GM18873 (cell line): ENCODE measurements around the gene KSR2.
"Not testable (repeated sequence)": the region's sequence is repeated elsewhere in the genome, so short reads cannot be mapped to it uniquely, and the experiment has no call there.

Experiments
- ATAC-seq: cut with Tn5 transposase; IDR thresholded peaks from one replicate; pipeline ENCODE4 v1.9.1; 2021; ENCODE audit warnings: mild to moderate bottlenecking, moderate library complexity, moderate number of reproducible peaks; ENCODE audit not compliant: unreplicated experiment, low FRiP score

The KSR2 gene

DNA sequence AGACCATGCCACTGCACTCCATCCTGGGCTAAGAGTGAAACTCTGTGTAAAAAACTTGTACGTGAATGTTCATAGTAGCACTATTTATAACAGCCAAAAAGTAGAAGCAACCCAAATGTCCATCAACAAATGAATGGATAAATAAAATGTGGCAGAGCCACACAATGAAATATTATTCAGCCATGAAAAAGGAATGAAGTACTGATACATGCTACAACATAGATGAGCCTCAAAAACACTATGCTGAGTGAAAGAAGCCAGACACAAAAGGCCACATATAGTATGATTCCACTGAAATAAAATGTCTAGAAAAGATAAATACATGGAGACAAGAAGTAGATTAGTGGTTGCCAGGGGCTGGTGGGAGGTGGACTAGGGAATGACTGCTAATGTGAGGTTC lies 72.8 kb downstream of the KSR2 start:
- ATAC-seq: no peak

DNA sequence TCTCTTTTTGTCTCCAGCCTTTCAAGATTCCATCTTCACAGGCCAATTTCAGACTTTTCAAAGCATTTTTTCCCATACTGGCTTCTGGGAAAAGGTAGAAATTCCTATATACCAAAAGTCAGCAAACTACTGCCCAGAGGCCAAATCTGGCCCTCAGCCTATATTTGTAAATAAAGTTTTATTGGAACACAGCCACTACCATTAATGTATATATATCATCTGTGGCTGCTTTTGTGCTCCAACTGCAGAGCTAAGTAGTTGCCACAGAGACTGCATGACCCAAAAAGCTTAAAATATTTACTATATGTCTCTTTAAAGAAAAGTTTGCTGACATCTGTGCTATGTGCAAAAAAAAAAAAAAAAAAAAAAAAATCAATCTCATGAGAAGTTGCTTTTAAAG lies 76.3 kb downstream of the KSR2 start:
- no peak for ATAC-seq

DNA sequence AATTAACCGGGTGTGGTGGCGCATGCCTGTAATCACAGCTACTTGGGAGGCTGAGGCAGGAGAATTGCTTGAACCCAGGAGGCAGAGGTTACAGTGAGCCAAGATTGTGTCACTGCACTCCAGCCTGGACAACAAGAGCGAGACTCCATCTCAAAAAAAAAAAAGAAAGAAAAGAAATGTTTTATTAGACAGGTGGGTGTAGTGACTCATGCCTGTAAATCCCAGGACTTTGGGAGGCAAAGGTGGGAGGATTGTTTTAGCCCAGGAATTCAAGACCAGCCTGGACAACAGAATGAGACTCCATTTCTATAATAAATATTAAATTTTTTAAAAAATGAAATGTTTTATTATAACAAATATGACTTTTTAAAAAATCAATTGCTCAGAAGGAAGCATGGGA lies 77.5 kb downstream of the KSR2 start:
- ATAC-seq: not testable (repeated sequence)

DNA sequence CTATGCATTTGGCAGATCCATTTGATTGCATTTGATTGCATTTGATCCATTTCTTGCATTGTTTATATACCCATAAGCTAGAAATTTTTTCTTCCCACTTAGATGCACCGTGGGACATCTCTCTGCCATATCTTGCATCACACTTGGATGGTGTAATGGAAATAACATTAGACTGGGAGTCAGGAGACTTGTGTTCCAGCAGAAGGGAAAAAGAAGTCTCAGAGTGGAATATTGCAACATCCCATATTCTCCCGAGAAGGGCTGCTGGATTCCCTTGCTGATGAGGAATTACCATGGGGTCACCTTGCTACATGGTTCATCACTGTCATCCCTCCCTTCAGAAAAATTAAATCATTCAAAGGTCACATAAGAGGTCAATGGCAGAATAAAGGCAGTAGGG lies 78.1 kb downstream of the KSR2 start:
- ATAC-seq: no peak

DNA sequence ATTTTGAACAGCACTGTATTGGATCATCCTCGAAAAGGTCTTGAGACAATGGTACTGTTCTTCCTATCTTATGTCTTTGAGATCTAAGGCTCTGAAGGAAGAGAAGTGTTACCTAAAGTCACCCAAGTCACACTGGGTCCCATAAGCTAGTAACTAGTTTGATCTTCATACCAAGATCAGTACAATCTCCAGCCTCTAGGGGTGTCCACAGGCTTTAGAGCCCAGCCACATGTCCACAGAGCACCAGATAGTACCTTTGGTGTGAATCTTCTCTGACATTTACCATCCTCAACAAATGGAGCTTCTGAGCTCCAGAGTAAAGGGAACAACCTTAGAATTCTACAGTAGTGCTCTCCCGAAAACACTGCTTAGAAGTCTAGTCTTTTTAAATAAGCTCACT lies 78.7 kb downstream of the KSR2 start:
- ATAC-seq: no peak

DNA sequence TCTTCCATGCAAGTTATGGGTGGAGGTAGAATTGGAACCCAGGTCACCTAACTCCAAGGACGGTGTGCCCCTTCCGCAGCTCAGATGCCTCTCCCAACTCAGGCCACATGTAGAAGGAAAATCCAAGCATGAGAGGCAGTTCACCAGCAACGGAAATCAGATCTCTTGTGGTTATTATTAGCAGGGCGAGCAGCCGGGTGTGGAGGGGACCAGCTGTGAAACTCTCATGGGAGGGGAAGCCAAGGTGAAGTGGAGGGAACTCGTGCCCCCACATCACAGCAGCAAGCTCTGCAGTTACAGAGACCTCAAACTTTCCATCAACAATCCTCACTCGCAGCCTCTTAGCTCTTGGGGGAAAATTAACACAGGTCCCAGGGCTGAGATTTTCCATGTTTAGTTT lies 79.7 kb downstream of the KSR2 start:
- ATAC-seq: no peak

DNA sequence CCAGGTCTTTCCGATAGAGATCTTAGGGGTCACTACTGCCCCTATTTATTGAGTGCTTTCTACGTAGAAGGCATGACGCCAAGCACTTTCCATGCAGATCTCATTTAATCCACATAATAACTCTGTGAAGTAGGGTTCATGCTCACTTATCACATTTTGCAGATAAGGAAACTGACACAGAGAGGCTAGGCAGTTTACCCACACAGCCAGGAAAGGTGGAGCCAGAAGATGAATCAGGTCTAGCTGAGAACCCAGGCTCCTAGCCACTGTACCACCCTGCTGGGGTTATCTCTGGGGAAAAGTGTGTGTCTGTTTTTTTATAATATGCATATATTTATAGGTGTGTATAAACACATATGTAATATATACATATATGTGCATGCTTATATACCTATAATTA lies 83.6 kb downstream of the KSR2 start:
- ATAC-seq: no peak

DNA sequence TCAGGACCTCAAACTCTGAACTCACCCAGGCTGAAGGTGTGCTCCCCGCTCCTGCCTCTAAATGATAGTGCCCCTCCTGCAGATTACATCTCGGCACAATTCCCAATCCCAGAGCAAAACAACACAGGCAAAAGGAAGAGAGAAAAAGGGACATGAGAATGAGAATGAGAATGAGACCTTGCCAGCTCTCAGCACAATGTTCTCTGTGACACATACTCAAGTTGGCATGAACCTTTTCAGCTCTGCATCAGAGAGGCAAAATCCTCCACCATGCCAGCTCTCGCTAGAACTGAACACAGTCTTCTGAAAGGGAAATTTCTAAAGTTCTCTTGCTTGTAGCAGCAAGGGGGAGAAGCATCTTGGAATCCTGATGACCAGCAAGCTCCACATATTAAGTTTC lies 84.6 kb downstream of the KSR2 start:
- ATAC-seq: no peak

DNA sequence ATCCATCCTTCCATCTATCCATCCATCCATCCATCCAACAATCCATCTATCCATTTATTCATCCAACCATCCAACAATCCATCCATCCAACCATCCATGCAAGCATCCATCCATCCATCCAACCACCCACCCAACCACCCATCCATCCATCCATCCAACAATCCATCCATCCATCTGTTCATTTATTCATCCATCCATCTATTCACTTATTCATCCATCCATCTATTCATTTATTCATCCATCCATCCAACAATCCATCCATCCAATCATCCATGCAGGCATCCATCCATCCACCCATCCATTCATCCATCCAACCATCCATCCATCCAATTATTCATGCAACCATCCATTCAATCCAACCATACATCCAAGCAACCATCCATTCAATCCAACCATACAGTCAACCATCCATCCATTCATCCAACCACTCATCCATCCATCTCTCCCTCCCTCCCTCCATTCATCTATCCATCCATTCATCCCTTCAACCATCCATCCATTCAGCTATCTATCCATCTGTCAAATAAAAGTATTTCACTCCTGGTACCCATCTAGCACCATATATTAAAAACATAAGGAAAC lies 86.1 kb downstream of the KSR2 start:
- no peak for ATAC-seq

DNA sequence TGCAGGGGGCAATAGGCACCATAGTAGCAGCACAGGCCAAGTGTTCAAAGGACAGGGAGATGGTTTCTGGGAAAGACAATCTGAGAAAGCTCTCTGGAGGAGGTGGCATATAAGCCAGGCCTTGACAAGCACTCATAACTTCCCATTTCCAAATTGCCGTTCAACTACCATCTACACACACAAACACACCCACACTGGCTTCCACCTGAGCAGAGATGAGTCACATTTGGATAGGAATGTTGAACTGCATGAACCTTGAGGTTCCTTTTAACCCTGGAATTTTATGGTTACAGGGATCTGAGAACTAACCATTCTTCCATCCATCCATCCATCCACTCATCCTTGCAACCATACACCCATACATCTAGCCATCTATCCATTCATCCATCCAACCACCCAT lies 86.6 kb downstream of the KSR2 start:
- no peak for ATAC-seq

DNA sequence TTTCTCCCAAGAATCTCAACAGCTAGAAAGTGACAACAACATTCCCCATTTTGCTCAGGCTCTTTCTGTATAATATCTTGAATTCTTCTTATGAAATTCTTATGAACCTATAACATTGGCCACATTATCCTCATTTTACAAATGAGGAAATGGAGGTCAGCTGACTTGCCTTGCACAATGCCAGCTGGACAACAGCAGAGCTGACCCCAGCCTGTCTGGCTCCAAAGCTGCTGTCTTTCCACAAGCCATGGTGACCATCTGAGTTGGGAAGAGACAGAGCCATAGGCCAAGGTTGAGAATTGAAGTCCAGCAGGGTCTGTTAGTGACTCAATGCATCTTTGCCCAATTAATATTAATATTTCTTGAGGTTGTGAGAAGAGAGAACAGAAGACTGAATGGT lies 87.3 kb downstream of the KSR2 start:
- no peak for ATAC-seq

DNA sequence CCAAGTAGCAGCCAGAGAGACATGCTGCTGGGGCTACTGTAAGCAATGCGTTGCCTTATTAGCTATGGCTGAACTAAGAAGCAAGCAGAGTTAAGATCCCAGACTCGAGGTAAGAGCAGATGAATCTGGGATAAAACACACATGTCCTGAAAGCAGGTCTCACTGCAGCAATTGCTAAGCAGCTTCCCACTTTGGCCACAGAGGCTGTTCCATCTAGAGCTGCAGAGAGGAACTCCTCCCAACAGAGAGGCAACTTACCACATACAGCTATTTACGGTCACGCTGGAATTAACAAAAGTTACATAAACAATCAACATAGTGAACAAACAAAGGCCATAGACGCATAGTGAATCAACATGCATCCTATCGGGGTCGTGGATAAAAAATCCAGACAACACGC lies 90.2 kb downstream of the KSR2 start:
- ATAC-seq: no peak

DNA sequence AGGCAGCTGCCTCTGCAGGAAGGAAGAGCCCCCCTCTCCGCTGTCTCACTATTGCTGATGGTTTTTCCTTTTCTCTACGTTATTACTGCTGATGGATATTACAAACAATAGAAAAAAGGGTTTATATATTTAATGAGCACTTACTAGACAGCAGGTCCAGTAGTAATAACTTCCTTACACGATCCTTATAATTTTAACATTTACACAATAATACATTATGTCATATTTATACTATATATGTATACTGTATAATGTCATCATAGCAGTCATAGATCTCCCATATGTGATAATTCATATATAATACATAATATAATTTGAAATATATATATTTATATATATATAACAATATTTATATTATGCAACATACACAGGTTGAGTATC lies 92.4 kb downstream of the KSR2 start:
- ATAC-seq: no peak

DNA sequence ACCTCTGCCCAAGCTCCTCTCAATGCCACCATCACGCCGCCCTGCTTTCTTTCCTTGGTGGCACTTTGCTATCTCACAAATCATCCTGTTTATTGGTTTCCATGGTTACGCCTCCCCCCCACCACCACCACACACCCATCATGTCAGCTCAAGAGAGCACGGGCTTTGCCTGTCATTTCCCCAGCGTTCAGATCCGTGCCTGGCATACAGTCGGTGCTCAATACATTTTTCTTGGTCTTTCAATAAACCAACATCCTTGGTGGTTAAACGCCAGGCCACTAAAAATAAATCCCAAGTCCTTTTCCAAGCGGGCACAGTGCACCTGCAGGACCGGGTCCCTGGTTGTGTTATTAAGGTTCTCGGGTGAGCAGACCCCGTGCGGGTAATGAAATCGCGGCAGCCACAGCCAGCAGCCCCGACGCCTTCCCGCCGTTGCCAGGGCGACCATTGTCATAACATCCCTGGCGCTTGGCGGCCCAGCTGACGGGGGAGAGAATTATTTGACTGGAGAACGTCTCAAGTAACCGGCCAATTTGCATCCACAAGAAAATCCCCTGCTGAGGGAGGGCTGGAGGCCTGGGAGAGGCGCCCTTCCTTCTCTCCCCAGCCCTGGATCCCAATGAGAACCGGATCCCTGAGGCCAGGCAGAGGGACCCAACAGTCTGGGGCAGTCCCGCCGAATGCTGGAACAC lies 92.9 kb downstream of the KSR2 start:
- ATAC-seq: no peak

DNA sequence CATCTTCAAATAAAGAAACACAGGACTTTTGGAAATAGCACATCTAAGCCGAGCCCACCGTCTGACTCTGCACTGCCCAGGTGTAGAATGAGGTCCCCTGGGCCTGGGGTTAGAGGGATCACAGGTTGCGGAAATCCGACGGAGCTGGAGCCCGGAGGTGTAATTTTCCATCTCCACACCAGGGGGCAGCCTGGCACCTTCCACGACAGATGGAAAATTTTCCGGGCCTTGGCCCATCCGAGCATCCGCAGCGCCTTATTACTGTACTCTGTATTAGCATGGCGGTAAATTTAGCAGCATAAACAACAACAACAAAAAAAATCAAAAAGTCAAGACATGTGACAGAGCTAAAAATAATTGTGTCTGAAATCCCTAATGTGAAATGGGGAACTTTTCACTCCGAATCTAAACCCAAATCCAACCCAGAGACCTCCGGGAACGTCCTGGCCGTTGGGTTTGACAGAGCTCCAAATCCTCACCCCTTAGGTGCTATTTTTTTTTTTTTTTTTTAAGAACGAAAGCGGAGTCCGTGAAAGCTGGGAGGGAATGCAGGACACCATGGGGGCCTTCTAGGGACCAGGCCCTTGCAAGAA lies 93.9 kb downstream of the KSR2 start:
- ATAC-seq: no peak

DNA sequence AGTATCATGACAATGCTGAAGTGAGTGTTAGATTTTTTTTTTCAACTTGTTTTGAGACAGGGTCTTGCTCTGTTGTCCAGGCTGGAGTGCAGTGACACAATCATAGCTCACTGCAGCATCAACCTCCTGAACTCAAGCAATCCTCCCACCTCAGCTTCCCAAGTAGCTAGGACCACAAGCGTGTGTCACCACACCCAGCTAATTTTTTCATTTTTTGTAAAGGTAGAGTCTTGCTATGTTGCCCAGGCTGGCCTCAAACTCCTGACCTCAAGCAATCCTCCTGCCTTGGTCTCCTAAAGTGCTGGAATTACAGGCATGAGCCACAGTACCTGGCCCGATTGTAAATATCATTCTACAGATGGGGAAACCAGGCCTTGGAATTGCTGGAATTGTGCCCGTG lies 94.6 kb downstream of the KSR2 start:
- ATAC-seq: not testable (repeated sequence)

DNA sequence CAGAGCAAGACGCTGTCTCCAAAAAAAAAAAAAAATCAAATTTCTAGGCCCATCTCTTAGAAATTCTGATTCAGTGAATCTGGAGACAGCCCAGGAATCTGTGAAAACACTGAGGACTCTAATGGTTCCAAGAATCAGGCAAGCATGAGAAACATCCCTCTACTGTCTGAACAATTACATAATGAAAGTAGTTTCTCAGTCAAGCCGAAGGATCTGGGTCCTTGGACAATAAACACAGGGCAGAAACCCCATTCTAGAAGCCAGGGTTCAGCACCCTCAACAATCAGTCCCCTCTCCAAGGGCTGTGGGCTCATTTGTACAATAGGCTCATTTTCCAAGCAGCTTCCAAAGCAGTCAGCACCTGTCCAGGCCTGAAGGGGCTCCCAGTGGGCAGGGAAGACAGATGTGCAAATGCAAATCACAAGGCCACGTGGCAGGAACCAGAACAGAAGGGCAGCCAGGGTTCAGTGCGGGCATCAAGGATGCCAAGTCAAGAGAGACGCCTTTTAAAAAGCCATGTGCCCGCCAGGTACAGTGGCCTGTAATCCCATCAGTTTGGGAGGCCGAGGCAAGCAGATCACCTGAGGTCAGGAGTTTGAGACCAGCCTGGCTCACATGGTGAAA lies 96.1 kb downstream of the KSR2 start:
- ATAC-seq: no peak

DNA sequence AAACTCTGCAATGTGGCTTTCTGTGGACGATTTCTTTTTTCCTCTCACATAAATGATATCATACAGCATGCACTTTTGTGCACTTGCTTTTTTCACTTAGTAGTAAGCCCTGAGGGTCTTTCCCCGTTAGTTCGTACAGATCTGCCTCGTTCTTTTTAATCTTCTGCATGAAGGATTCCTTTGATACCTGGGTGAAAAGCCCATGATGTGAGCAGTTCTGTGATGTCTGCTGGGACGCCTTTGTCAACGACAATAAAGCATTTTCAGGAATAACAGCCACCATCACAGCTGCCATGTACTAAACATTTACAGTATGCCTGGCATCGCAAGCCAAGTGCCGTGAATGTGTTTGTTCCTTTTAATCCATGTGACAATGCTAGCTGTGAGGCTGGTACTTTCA lies 99.2 kb downstream of the KSR2 start:
- ATAC-seq: no peak

DNA sequence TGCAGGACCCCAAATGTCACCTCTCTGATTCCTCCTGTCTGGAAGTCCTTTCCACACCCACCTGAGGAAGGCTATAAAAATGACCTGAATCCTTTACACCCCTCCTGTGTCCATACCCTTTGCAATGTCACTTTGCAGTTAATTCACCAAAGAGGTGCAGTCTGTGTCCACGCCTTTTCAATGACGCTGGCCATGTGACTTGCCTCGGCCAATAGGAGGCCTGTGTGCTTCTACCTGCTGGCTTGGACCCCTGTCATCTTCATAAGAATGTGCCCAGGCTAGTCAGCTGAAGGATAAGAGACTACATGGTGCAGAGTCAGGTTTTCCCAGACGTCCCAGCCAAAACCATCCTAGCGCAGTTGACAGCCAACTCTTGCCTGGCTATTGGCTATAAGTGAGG lies 101.4 kb downstream of the KSR2 start:
- no peak for ATAC-seq

DNA sequence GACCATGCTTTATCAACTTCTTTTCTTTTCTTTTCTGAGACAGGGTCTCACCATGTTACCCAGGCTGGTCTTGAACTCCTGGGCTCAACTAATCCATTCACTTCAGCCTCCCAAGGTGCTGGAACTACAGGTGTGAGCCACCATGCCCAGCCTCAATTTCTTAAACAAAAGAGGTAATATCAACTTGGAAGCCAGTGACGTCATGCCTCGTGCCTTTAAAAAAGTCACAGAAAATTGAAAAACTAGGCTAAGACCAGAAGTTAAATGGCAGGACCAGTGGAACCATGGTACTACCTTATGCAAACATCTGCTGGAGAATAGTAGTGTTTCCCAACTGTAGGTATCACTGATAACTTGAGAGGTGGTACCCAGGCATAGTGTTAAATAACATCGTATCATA lies 103.3 kb downstream of the KSR2 start:
- no peak for ATAC-seq

DNA sequence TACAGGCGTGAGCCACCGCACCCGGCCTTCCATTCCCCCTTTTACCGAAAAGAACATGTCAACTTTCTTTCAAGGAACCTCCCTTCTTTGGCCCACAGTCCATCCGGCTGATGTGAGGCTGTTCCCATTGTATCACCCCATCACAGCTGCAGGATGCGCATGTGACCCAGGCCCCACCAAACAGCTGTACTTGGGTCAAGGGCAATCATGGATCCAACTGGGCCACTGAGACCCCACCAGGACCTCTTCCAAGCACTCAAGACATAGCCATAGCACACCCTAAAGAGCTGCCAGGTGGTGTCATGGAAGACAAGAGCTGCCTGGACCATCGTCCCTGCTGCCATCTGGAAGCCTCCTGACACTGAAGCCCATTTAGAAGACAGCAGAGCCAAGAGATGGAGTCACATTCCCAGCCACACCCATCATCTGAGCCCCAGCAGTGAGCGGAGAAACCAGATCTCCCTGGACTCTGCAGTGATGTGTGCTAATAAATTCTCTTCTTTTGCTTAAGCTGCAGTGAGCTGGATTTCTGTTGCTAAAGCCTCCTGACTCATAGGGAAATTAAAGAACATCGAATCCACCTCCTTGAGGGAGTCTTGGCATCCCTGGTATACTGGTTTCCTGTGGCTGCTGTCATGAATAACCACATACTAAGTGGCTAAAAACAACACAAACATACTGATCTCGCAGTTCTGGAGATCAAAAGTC lies 105.6 kb downstream of the KSR2 start:
- ATAC-seq: no peak
